Measurements from ENCODE around the gene PRAC1. TPM values are rescaled to one million over a fixed set of nuclear protein-coding genes. Genes with fewer than 3 reads are reported as not detected.

Gene PRAC1
- total and polyA plus RNA-seq, 7 experiments from 2014 or later = not detected

GRCh38 chr17:48732688-48733629 lies 10.6 kb upstream of the PRAC1 start:
- peaks cover 18 to 35% (median 23%) of the 10 kb centered on the region in 7 donors for H3K4me1 Mint-ChIP-seq
- ChIA-PET CTCF (no interaction called here), POLR2A (interaction anchor here (2.1 kb wide), 1 partner anchor 9 kb away, joined by 6 read pairs; no protein-coding TSS in a partner anchor)
- Histone ChIP-seq H3K36me3 (ENCODE audit: control insufficient read depth in 2 of 3, insufficient read depth in 3 of 3, low read length in 3 of 3) (no peaks in the 10 kb centered on the region), H3K27ac (ENCODE audit: low read depth, low read length) (no peak overlapping the region), H3K27me3 (ENCODE audit: control insufficient read depth in 2 of 2, insufficient read depth in 2 of 2, low read length in 2 of 2) (peaks cover 23 to 48% of the 10 kb centered on the region in 2 donors), H3K4me3 (ENCODE audit: low read length) (no peak overlapping the region), H3K4me1 (ENCODE audit: control insufficient read depth in 2 of 2, insufficient read depth in 2 of 2, low read length in 2 of 2) (peaks cover 5 to 14% of the 10 kb centered on the region in 2 donors), H3K9me3 (ENCODE audit: control insufficient read depth in 2 of 3, low read length in 3 of 3) (no peaks in the 10 kb centered on the region)
- peak overlapping the region in 8 of 10 donors; percentile 6 to 69 (median 56) for H3K4me3 Mint-ChIP-seq
- peaks cover 92 to 97% (median 94%) of the 10 kb centered on the region in 5 donors for H3K27me3 Mint-ChIP-seq
- no peak overlapping the region for H3K27ac Mint-ChIP-seq
- DNase-seq = no peak
- ATAC-seq = no peak
- peaks cover 0 to 6% (median 0%) of the 10 kb centered on the region in 11 donors for H3K9me3 Mint-ChIP-seq
- intact Hi-C loops (cut with micrococcal nuclease) = no loop called here
- H3K36me3 Mint-ChIP-seq = no peaks in the 10 kb centered on the region

- no peak for DNase-seq
- POLR2A ChIA-PET = no interaction called here
- CTCF ChIA-PET = no interaction called here
Measured at GRCh38 chr17:48731355-48731754, 9.0 kb upstream of the PRAC1 start.

GRCh38 chr17:48730240-48730550 lies 7.9 kb upstream of the PRAC1 start:
- Histone ChIP-seq H3K27ac (ENCODE audit: low read depth, low read length) (no peak overlapping the region), H3K9me3 (ENCODE audit: control insufficient read depth in 2 of 3, low read length in 3 of 3) (no peaks in the 10 kb centered on the region), H3K4me1 (ENCODE audit: control insufficient read depth in 2 of 2, insufficient read depth in 2 of 2, low read length in 2 of 2) (peaks cover 6 to 19% of the 10 kb centered on the region in 2 donors), H3K36me3 (ENCODE audit: control insufficient read depth in 2 of 3, insufficient read depth in 3 of 3, low read length in 3 of 3) (no peaks in the 10 kb centered on the region), H3K4me3 (ENCODE audit: low read length) (no peak overlapping the region), H3K27me3 (ENCODE audit: control insufficient read depth in 2 of 2, insufficient read depth in 2 of 2, low read length in 2 of 2) (peaks cover 34 to 72% of the 10 kb centered on the region in 2 donors)
- no peaks in the 10 kb centered on the region for H3K36me3 Mint-ChIP-seq
- POLR2A ChIA-PET = no interaction called here
- H3K27ac Mint-ChIP-seq = no peak overlapping the region
- peaks cover 0 to 1% (median 0%) of the 10 kb centered on the region in 11 donors for H3K9me3 Mint-ChIP-seq
- intact Hi-C loops (cut with micrococcal nuclease) = no loop called here
- DNase-seq = peak in 1 of 9 donors; percentile 0
- H3K27me3 Mint-ChIP-seq = peaks cover 93 to 97% (median 94%) of the 10 kb centered on the region in 5 donors
- H3K4me1 Mint-ChIP-seq = peaks cover 19 to 47% (median 28%) of the 10 kb centered on the region in 7 donors
- ATAC-seq = no peak
- CTCF ChIA-PET = no interaction called here
- H3K4me3 Mint-ChIP-seq = peak overlapping the region in 2 of 10 donors; percentile 1 to 22

More at GRCh38 chr17:48731355-48731754, 9.0 kb upstream of the PRAC1 start:
- Mint-ChIP-seq H3K4me1 (peaks cover 19 to 46% (median 25%) of the 10 kb centered on the region in 7 donors), H3K9me3 (peaks cover 0 to 1% (median 0%) of the 10 kb centered on the region in 11 donors), H3K27me3 (peaks cover 93 to 97% (median 96%) of the 10 kb centered on the region in 5 donors), H3K36me3 (no peaks in the 10 kb centered on the region), H3K4me3 (no peak overlapping the region), H3K27ac (no peak overlapping the region)
- H3K9me3 ChIP-seq (ENCODE audit: control insufficient read depth in 2 of 3, low read length in 3 of 3) = no peaks in the 10 kb centered on the region
- no peaks in the 10 kb centered on the region for H3K36me3 ChIP-seq (ENCODE audit: control insufficient read depth in 2 of 3, insufficient read depth in 3 of 3, low read length in 3 of 3)
- H3K27ac ChIP-seq (ENCODE audit: low read depth, low read length) = no peak overlapping the region
- no peak for ATAC-seq
- peaks cover 5 to 16% of the 10 kb centered on the region in 2 donors for H3K4me1 ChIP-seq (ENCODE audit: control insufficient read depth in 2 of 2, insufficient read depth in 2 of 2, low read length in 2 of 2)
- intact Hi-C loops (cut with micrococcal nuclease) = no loop called here
- H3K27me3 ChIP-seq (ENCODE audit: control insufficient read depth in 2 of 2, insufficient read depth in 2 of 2, low read length in 2 of 2) = peaks cover 36 to 63% of the 10 kb centered on the region in 2 donors
- H3K4me3 ChIP-seq (ENCODE audit: low read length) = no peak overlapping the region

GRCh38 chr17:48729335-48730239 lies 7.3 kb upstream of the PRAC1 start:
- peak overlapping the region in 4 of 10 donors; percentile 22 to 78 (median 53) for H3K4me3 Mint-ChIP-seq
- Histone ChIP-seq H3K9me3 (ENCODE audit: control insufficient read depth in 2 of 3, low read length in 3 of 3) (no peaks in the 10 kb centered on the region), H3K27me3 (ENCODE audit: control insufficient read depth in 2 of 2, insufficient read depth in 2 of 2, low read length in 2 of 2) (peaks cover 34 to 72% of the 10 kb centered on the region in 2 donors), H3K27ac (ENCODE audit: low read depth, low read length) (no peak overlapping the region), H3K4me3 (ENCODE audit: low read length) (no peak overlapping the region), H3K36me3 (ENCODE audit: control insufficient read depth in 2 of 3, insufficient read depth in 3 of 3, low read length in 3 of 3) (no peaks in the 10 kb centered on the region), H3K4me1 (ENCODE audit: control insufficient read depth in 2 of 2, insufficient read depth in 2 of 2, low read length in 2 of 2) (peaks cover 12 to 25% of the 10 kb centered on the region in 2 donors)
- intact Hi-C loops (cut with micrococcal nuclease) = loop anchor here (5.0 to 10.0 kb wide), 3 partner anchors 87 to 265 kb away; partner anchors contain the start of genes HOXB7 (in 1 of the 2) and IGF2BP1 (in 1 of the 2)
- ATAC-seq (no peak), DNase-seq (peak in 1 of 9 donors; percentile 2)
- H3K9me3 Mint-ChIP-seq = peaks cover 0 to 3% (median 0%) of the 10 kb centered on the region in 11 donors
- H3K27me3 Mint-ChIP-seq = peaks cover 93 to 97% (median 94%) of the 10 kb centered on the region in 5 donors
- H3K4me1 Mint-ChIP-seq = peaks cover 24 to 50% (median 32%) of the 10 kb centered on the region in 7 donors
- no peaks in the 10 kb centered on the region for H3K36me3 Mint-ChIP-seq
- H3K27ac Mint-ChIP-seq = peak overlapping the region in 1 of 9 donors; percentile 72
- ChIA-PET CTCF (interaction anchor here (0.8 kb wide), 1 partner anchor 149 kb away, joined by 3 read pairs; no protein-coding TSS in a partner anchor), POLR2A (no interaction called here)

DNA sequence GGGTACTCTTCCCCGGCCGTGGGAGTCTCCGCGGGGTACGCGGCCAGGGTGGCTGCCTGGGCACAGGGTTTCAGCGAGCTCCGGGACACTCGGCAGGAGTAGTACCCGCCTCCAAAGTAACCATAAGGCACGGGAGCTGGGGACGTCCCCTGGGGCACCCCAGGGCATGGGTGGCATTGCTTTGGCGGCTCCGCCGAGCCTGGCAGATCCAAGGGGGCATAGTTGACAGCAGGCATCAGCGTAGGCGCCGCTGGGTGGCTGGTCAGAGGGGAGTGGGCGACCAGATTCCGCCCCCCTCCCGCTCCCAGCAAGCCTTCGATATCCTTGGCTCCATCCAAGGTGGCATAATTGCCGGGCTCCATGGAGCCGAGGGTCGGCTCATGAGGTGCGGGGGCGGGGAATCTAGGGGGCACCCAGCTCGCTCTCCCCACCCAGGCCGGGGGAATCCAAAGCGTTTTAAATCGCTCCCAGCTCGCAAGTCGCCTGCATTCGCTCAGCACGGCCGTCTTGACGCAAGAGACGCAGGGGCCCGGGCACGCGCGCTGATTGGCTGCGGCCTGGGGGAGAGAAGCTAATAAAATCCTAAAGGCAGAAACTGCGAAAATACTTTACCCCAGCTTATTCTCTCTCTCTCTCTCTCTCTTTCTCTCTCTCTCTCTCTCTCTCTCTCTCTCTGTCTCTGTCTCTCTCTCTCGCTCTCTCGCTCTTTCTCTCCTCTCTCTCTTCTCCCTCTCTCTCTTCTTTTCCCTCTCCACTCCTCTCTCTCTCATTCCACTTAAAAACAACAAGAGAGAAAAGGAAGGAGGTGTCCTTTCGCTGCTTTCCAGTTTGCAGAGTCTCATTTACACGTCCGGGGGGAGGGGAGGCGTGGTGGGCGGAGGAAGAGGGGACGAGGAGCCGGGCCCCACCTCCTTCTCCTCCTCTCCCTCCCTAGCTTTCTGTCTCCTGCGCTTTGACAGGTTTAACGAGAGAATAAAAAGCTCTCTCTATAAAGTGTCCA lies 6.2 kb upstream of the PRAC1 start, which contains the start of gene HOXB13:
Gene HOXB13 (minus strand): TSS at position 519 of the 1,000 bp plus-strand sequence. CDS start 157 bp downstream, at position 362.
- Mint-ChIP-seq H3K27me3 (peaks cover 94 to 97% (median 94%) of the 10 kb centered on the region in 5 donors), H3K27ac (peak within 1 kb of the TSS in 4 of 9 donors; percentile 20 to 72 (median 40)), H3K4me1 (peaks cover 29 to 53% (median 37%) of the 10 kb centered on the region in 7 donors), H3K9me3 (peaks cover 0 to 3% (median 0%) of the 10 kb centered on the region in 11 donors), H3K36me3 (no peaks in the 10 kb centered on the region), H3K4me3 (peak within 1 kb of the TSS; percentile 32 to 89 (median 64))
- peak within 1 kb of the TSS; percentile 20 for H3K4me3 ChIP-seq (ENCODE audit: low read length)
- intact Hi-C loops (cut with micrococcal nuclease) = loop anchor here (5.0 to 10.0 kb wide), 3 partner anchors 86 to 266 kb away; partner anchors contain the start of genes HOXB7 (in 1 of the 2) and IGF2BP1 (in 1 of the 2)
- H3K9me3 ChIP-seq (ENCODE audit: control insufficient read depth in 2 of 3, low read length in 3 of 3) = no peaks in the 10 kb centered on the region
- no peak for ATAC-seq
- H3K36me3 ChIP-seq (ENCODE audit: control insufficient read depth in 2 of 3, insufficient read depth in 3 of 3, low read length in 3 of 3) = no peaks in the 10 kb centered on the region
- CTCF ChIA-PET = interaction anchor here (0.6 to 0.8 kb wide), 2 partner anchors 150 to 152 kb away, joined by 3 to 4 read pairs; no protein-coding TSS in a partner anchor
- H3K4me1 ChIP-seq (ENCODE audit: control insufficient read depth in 2 of 2, insufficient read depth in 2 of 2, low read length in 2 of 2) = peaks cover 22 to 36% of the 10 kb centered on the region in 2 donors
- H3K27ac ChIP-seq (ENCODE audit: low read depth, low read length) = no peak within 1 kb of the TSS
- POLR2A ChIA-PET = interaction anchor here (0.6 kb wide), 1 partner anchor 50 kb away, joined by 3 read pairs; no protein-coding TSS in a partner anchor
- peaks cover 34 to 73% of the 10 kb centered on the region in 2 donors for H3K27me3 ChIP-seq (ENCODE audit: control insufficient read depth in 2 of 2, insufficient read depth in 2 of 2, low read length in 2 of 2)
- peak in 1 of 9 donors; percentile 45 for DNase-seq
